A172 (cell line): ENCODE results near the gene CNOT2. TPM values are rescaled to one million over a fixed set of nuclear protein-coding genes. Genes with fewer than 3 reads are reported as not detected.
"Not testable (repeated sequence)": the region's sequence is repeated elsewhere in the genome, so short reads cannot be mapped to it uniquely, and the experiment has no call there.

Source experiments
- DNase-seq: peaks from one replicate; pipeline ENCODE4 v3.0.0-alpha.2; 2015; ENCODE audit warnings: low spot score
- total RNA-seq: library from RNA; depleted of rRNA; stranded (reverse); fragments of >200 nt; shearing (Covaris generic); gene quantifications from 2 replicates; pipeline ENCODE4 v1.2.3, GENCODE V29; 2014

The CNOT2 gene
- total RNA-seq, 1 experiment from 2014 or later, result 97.3 TPM

- no peak for DNase-seq
Observed at GRCh38 chr12:70365398-70365647, 122.1 kb downstream of the CNOT2 start.

- peak; percentile 46 for DNase-seq
Observed at GRCh38 chr12:70365648-70366518, 122.7 kb downstream of the CNOT2 start, which contains the start of gene KCNMB4. Gene KCNMB4, plus strand, starts transcription at chr12:70366290. Its CDS starts 445 bp downstream, at chr12:70366735.

- peak; percentile 18 for DNase-seq
Observed at GRCh38 chr12:70366581-70367257, 123.5 kb downstream of the CNOT2 start.

GRCh38 chr12:70367258-70368141, 124.3 kb downstream of the CNOT2 start:
- DNase-seq, result no peak

GRCh38 chr12:70372881-70373280, 129.6 kb downstream of the CNOT2 start:
- no peak for DNase-seq

DNA sequence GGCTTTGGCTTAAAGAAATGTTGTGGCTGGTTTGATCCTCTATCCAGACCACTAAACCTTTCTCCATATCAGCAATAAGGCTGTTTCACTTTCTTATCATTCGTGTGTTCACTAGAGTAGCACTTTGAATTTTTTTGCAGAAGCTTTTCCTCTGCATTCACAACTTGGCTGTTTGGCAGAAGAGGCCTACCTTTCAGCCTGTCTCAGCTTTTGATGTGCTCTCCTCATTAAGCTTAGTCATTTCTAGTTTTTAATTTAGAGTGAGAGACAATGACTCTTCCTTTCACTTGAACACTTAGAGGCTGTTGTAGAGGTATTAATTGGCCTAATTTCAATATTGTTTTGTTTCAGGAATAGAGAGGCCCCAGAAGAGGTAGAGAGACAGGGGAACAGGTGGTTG, 136.6 kb downstream of the CNOT2 start:
- DNase-seq, result no peak

DNA sequence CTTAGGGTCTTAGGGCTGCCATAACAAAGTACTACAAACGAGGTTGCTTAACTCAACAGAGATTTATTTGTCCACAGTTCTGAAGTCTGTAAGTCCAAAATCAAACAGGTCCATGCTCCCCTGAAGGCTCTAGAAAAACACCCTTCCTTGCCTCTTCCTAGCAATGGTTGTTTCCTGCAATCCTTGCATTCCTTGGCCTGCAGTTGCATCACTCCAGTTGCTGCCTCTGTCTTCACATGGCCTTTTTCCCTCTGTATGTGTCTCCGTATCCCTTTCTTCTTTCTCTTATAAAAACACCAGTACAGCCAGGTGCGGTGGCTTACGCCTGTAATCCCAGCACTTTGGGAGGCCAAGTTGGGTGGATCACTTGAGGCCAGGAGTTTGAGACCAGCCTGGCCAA, 140.3 kb downstream of the CNOT2 start:
- no peak for DNase-seq

DNA sequence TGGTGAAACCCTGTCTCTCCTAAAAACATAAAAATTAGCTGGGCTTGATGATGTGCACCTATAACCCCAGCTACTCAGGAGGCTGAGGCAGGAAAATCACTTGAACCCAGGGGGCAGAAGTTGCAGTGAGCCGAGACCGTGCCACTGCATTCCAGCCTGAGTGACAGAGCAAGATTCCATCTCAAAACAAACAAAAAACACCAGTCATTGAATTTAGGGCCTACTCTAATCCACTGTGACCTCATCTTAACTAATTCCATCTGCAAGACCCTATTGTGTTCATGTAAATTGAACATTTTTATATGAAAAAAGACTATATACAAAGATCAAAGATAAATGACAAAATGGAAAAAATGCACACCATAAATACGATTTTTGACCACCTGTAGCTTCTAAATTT, 140.7 kb downstream of the CNOT2 start:
- DNase-seq, result no peak

DNA sequence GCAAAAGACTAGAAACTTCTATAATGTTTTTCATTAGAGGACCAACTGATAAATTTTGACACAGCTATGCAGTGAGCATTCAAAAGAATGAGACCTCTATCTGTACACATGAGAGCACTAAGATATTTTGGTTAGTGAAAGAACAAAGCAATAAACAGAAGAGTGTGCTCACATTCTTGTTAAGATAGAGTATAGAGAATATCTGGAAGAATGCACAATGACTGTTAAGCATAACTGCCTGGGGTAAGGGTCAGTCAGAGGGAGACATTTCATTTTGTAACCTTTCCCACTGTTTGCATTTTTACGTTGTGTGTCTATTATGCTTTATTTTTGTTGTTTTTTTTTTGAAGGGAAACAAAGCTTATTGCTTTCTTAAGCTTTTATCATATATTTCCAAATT, 143.5 kb downstream of the CNOT2 start:
- DNase-seq, result no peak

GRCh38 chr12:70389678-70390077, 146.4 kb downstream of the CNOT2 start:
- DNase-seq, result no peak

- not testable (repeated sequence) for DNase-seq
Observed at GRCh38 chr12:70392631-70393030, 149.4 kb downstream of the CNOT2 start.

- peak; percentile 22 for DNase-seq
Observed at GRCh38 chr12:70393787-70394499, 150.7 kb downstream of the CNOT2 start.

GRCh38 chr12:70398002-70398401, 154.8 kb downstream of the CNOT2 start:
- DNase-seq, result no peak

DNA sequence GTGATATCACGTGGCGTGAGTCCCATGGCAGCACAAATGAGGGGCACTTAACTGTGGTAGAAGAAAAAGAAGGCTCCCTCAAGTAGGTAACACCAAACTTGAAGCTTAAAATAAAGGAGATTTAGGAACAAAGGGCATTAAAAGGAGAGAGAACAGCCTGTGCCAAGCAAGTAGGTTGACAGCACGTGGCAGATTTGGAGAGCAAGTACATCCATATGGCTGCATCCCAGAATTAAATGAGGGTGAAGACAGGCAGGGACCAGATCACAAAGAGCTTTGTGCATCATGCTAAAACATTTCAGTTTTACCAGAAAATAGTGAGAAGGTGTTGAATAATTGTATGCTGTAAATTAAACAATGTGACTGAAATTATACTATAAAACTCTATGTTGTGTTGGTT, 155.6 kb downstream of the CNOT2 start:
- no peak for DNase-seq

- no peak for DNase-seq
Observed at GRCh38 chr12:70399311-70399710, 156.1 kb downstream of the CNOT2 start.

DNA sequence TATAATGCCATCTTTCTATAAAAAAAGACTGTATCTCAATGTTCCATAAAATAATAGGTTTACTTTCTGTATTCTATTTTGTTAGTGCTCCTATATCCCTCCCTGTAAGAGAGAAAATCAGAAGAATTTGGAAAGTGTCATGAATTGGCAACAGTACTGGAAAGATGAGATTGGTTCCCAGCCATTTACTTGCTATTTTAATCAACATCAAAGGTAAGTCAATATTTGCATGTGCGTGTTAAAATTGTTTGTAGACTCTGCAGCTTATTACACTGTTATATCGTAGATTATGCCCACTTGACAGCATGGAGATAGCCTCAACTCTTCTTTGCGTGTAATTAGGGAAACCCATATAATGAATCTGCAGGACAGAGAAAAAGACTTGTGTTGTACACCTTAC, 156.9 kb downstream of the CNOT2 start:
- DNase-seq, result no peak

- no peak for DNase-seq
Observed at GRCh38 chr12:70402597-70402996, 159.4 kb downstream of the CNOT2 start.

DNA sequence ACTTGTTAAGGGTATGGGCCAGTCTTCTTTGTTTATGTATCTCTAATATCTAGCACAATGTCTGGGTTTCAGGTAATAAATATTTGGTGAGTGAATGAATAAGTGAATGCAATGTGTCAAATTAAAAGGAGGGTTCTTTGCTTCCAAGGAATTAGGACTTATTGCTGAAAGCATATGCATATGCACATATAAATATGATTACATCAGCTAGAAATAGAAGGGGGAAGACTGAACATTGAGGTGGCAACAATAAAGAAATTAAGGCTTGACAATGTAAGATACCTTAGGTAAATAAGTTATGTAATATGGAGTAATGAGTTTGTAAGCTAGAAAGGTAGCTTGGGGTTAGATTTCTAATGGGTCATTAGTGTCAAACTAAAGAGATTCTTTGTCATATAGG, 160.6 kb downstream of the CNOT2 start:
- no peak for DNase-seq
